Subcutaneous adipose tissue (tissue), 4 donors: ENCODE measurements around the gene TRAFD1. TPM values are rescaled to one million over a fixed set of nuclear protein-coding genes. Genes with fewer than 3 reads are reported as not detected.

ENCODE experiments used
- CTCF ChIP-seq: fragments of 450-650 bp; IDR thresholded peaks from one replicate; pipeline ENCODE4 v1.5.1; 2016; ENCODE audit warnings: low read depth, mild to moderate bottlenecking, control low read depth, antibody characterized with exemption, moderate library complexity
- small RNA-seq: library from RNA; depleted of rRNA; stranded (forward); fragments of <200 nt; gene quantifications from one replicate; pipeline ENCODE3, GENCODE V24; 2016
- total RNA-seq, 4 donors: library from RNA; depleted of rRNA; stranded (reverse); fragments of >200 nt; gene quantifications; one replicate each; pipeline ENCODE4 v1.1.0, GENCODE V29; 2016

Gene TRAFD1
- total RNA-seq, 4 donors from 2014 or later: 16.8 to 40.6 (median 27.3) TPM

GRCh38 chr12:112192475-112192874, 67.1 kb downstream of the TRAFD1 start:
- no peak for TF ChIP-seq CTCF

- no peak for TF ChIP-seq CTCF
Measured at GRCh38 chr12:112194601-112195247, 69.4 kb downstream of the TRAFD1 start.

- TF ChIP-seq CTCF: no peak
Measured at GRCh38 chr12:112196196-112196875, 71.0 kb downstream of the TRAFD1 start.

- TF ChIP-seq CTCF: no peak
Measured at GRCh38 chr12:112198120-112198733, 72.9 kb downstream of the TRAFD1 start.

- TF ChIP-seq CTCF: no peak
Measured at GRCh38 chr12:112199136-112199535, 73.8 kb downstream of the TRAFD1 start.

Small RNA genes lying within 50 kb of the gene (small RNA-seq; reads per million reads assigned to genes)
- gene RF00019: 0.49 reads per million

Other genes with a start within 250 kb of the TRAFD1 start
- gene TMEM116, start 112.4 kb upstream of the TRAFD1 start, total RNA-seq: 10 to 100 TPM; 10.5 to 17.9 (median 14.5) TPM
- 10 to 100 TPM; 18.6 to 47.9 (median 44.1) TPM for gene ERP29, start 112.1 kb upstream of the TRAFD1 start, total RNA-seq
- 10 to 100 TPM; 19.2 to 31.8 (median 26.4) TPM for gene NAA25, start 16.8 kb upstream of the TRAFD1 start, total RNA-seq